ENCODE measurements around the gene RAN.

- TF ChIP-seq CTCF (IDR thresholded peaks at IDR 0.05; ENCODE audit: insufficient read depth, low read length) = no peak
- TF ChIP-seq REST (IDR thresholded peaks at IDR 0.05; ENCODE audit: insufficient replicate concordance, low read depth) = no peak
- peak; percentile 79 for TF ChIP-seq POLR2AphosphoS5 (IDR thresholded peaks at IDR 0.05; ENCODE audit: low read depth)
- TF ChIP-seq SPI1 (IDR thresholded peaks at IDR 0.05; ENCODE audit: borderline replicate concordance, low read depth) = no peak
These were observed 6.6 kb downstream of the RAN start for GRCh38 chr12:130878193-130879185.

Measured in HL-60 (cell line).